Endothelial cell of umbilical vein (primary cell): ENCODE measurements around the gene ANAPC2.
"Not testable (repeated sequence)": the region's sequence is repeated elsewhere in the genome, so short reads cannot be mapped to it uniquely, and the experiment has no call there.

ENCODE experiments used
- EZH2 ChIP-seq: IDR thresholded peaks from 2 replicates; pipeline ENCODE4 v1.6.1; 2012; ENCODE audit warnings: borderline replicate concordance, low read depth, mild to moderate bottlenecking, moderate library complexity, low read length, inconsistent platforms; ENCODE audit not compliant: severe bottlenecking
- MYC ChIP-seq: IDR thresholded peaks from one replicate; pipeline ENCODE4 v1.6.1; 2011; ENCODE audit warnings: mild to moderate bottlenecking, low read depth, low read length
- POLR2A ChIP-seq: IDR thresholded peaks from 2 replicates; pipeline ENCODE4 v1.6.1; 2012; ENCODE audit warnings: low read depth, mild to moderate bottlenecking, control low read depth, low read length
- POLR2AphosphoS5 ChIP-seq: IDR thresholded peaks from 2 replicates; pipeline ENCODE4 v1.6.1; 2012; ENCODE audit warnings: low read depth, mild to moderate bottlenecking, control low read depth, low read length, moderate library complexity; ENCODE audit not compliant: insufficient read depth
- TF ChIP-seq, protein P1 (sequence below), 2 donors: IDR thresholded peaks; 1 replicate in 1 of 2; 2 replicates in 1 of 2; pipeline ENCODE4 v1.5.1; 2011; ENCODE audit warnings: low read length in 2 of 2, mild to moderate bottlenecking in 2 of 2, moderate library complexity in 2 of 2, control low read depth in 1 of 2, inconsistent platforms in 1 of 2, low read depth in 1 of 2; ENCODE audit not compliant: insufficient read depth in 1 of 2; ENCODE audit errors: extremely low read depth in 1 of 2
- TF ChIP-seq, protein P2 (sequence below): IDR thresholded peaks from 2 replicates; pipeline ENCODE4 v1.6.1; 2011; ENCODE audit not compliant: insufficient read depth, insufficient read length

DNA sequence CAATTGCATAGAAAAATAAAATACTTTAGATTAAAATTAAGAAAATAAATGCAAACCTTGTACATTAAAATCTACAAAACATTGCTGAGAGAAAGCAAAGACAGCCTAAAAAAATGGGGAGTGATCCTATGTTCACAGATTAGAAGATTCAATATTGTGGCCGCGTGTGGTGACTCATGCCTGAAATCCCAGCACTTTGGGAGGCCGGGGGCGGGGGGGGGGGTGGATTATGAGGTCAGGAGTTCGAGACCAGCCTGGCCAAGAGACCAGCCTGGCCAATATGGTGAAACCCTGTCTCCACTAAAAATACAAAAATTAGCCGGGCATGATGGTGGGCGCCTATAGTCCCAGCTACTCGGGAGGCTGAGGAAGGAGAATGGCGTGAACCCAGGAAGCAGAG lies 53.2 kb downstream of the ANAPC2 start:
- TF ChIP-seq, protein P1, sequence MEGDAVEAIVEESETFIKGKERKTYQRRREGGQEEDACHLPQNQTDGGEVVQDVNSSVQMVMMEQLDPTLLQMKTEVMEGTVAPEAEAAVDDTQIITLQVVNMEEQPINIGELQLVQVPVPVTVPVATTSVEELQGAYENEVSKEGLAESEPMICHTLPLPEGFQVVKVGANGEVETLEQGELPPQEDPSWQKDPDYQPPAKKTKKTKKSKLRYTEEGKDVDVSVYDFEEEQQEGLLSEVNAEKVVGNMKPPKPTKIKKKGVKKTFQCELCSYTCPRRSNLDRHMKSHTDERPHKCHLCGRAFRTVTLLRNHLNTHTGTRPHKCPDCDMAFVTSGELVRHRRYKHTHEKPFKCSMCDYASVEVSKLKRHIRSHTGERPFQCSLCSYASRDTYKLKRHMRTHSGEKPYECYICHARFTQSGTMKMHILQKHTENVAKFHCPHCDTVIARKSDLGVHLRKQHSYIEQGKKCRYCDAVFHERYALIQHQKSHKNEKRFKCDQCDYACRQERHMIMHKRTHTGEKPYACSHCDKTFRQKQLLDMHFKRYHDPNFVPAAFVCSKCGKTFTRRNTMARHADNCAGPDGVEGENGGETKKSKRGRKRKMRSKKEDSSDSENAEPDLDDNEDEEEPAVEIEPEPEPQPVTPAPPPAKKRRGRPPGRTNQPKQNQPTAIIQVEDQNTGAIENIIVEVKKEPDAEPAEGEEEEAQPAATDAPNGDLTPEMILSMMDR (IDR thresholded peaks at IDR 0.05; ENCODE audit: extremely low read depth in 1 of 2, insufficient read depth in 1 of 2, low read depth in 1 of 2, low read length in 2 of 2): not testable (repeated sequence)
- not testable (repeated sequence) for TF ChIP-seq POLR2AphosphoS5, POLR2A, MYC, EZH2
- TF ChIP-seq, protein P2, sequence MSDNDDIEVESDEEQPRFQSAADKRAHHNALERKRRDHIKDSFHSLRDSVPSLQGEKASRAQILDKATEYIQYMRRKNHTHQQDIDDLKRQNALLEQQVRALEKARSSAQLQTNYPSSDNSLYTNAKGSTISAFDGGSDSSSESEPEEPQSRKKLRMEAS: not testable (repeated sequence)
